HepG2 (cell line): ENCODE data around the gene P4HB. TPM values are rescaled to one million over a fixed set of nuclear protein-coding genes. Genes with fewer than 3 reads are reported as not detected.

Experiments used
- ATM ChIP-seq: fragments of 450-650 bp; IDR thresholded peaks from 2 replicates; pipeline ENCODE4 v1.7.1; 2017; ENCODE audit warnings: mild to moderate bottlenecking, borderline replicate concordance
- ETV6 ChIP-seq: sonication (generic); formaldehyde crosslinking; conservative IDR thresholded peaks from 2 replicates; pipeline ENCODE4 v1.4.0; 2020; ENCODE audit warnings: missing genetic modification reagents
- FOXA3 ChIP-seq: IDR thresholded peaks from 2 replicates; pipeline ENCODE4 v1.6.1; 2016; ENCODE audit warnings: missing genetic modification reagents, missing compliant biosample characterization
- GMEB1 ChIP-seq: sonication (generic); formaldehyde crosslinking; IDR thresholded peaks from 2 replicates; pipeline ENCODE4 v1.5.1; 2020; ENCODE audit warnings: missing genetic modification reagents, mild to moderate bottlenecking, borderline replicate concordance
- KMT2B ChIP-seq: IDR thresholded peaks from 2 replicates; pipeline ENCODE4 v1.6.1; 2016; ENCODE audit warnings: missing genetic modification reagents, missing compliant biosample characterization
- MATR3 ChIP-seq: sonication (generic); formaldehyde crosslinking; IDR thresholded peaks from 2 replicates; pipeline ENCODE4 v1.4.0; 2020; ENCODE audit warnings: missing genetic modification reagents
- MEIS2 ChIP-seq: sonication (generic); formaldehyde crosslinking; IDR thresholded peaks from 2 replicates; pipeline ENCODE4 v1.9.0; 2021; ENCODE audit warnings: mild to moderate bottlenecking, missing genetic modification reagents
- NCOA5 ChIP-seq: sonication (generic); formaldehyde crosslinking; IDR thresholded peaks from 2 replicates; pipeline ENCODE4 v1.4.0; 2020; ENCODE audit warnings: missing genetic modification reagents
- POLR2AphosphoS5 ChIP-seq: IDR thresholded peaks from 2 replicates; pipeline ENCODE4 v1.6.1; 2012; ENCODE audit warnings: low read depth, low read length
- RAD51 ChIP-seq: fragments of 450-650 bp; IDR thresholded peaks from 2 replicates; pipeline ENCODE4 v1.6.1; 2016; ENCODE audit warnings: borderline replicate concordance
- TFAP4 ChIP-seq: sonication (generic); IDR thresholded peaks from 2 replicates; pipeline ENCODE4 v1.6.1; 2016; ENCODE audit warnings: low read depth, borderline replicate concordance
- ZBTB49 ChIP-seq: sonication (generic); formaldehyde crosslinking; IDR thresholded peaks from 2 replicates; pipeline ENCODE4 v1.4.0; 2020; ENCODE audit warnings: missing genetic modification reagents, borderline replicate concordance
- ZNF180 ChIP-seq: sonication (generic); formaldehyde crosslinking; IDR thresholded peaks from 2 replicates; pipeline ENCODE4 v1.4.0; 2020; ENCODE audit warnings: low read depth, missing genetic modification reagents, borderline replicate concordance
- ZNF547 ChIP-seq: sonication (generic); formaldehyde crosslinking; IDR thresholded peaks from 2 replicates; pipeline ENCODE4 v1.5.1; 2020; ENCODE audit warnings: mild to moderate bottlenecking, missing genetic modification reagents
- ZNF550 ChIP-seq: sonication (generic); formaldehyde crosslinking; IDR thresholded peaks from 2 replicates; pipeline ENCODE4 v1.4.0; 2020; ENCODE audit warnings: mild to moderate bottlenecking, missing genetic modification reagents, borderline replicate concordance
- ZNF781 ChIP-seq: sonication (generic); formaldehyde crosslinking; IDR thresholded peaks from 2 replicates; pipeline ENCODE4 v1.5.1; 2020; ENCODE audit warnings: borderline replicate concordance, mild to moderate bottlenecking, missing genetic modification reagents; ENCODE audit errors: not compliant biosample characterization
- ZSCAN29 ChIP-seq: sonication (generic); formaldehyde crosslinking; conservative IDR thresholded peaks from 2 replicates; pipeline ENCODE4 v1.4.0; 2020; ENCODE audit warnings: mild to moderate bottlenecking, missing genetic modification reagents
- polyA plus RNA-seq, 8 experiments: library from polyadenylated mRNA; depleted of rRNA in 3 of 8; stranded (reverse) in 7 of 8; unstranded in 1 of 8; fragments of >200 nt; fragmentation: Illumina TruSeq in 4 of 8; extraction: Trizol in 4 of 8; gene quantifications; 2 replicates each; pipeline versions ENCODE4 v1.2.1 to v1.2.3, GENCODE V29; 2011 to 2016; ENCODE audit warnings: low read depth in 4 of 8, missing spikeins in 1 of 8, mixed read lengths in 1 of 8; ENCODE audit not compliant: insufficient read depth in 1 of 8
- total RNA-seq, 5 experiments: library from RNA; depleted of rRNA; stranded (reverse); fragments of >200 nt; fragmentation: Illumina TruSeq; extraction: Trizol; gene quantifications; 2 replicates each; pipeline ENCODE4 v1.2.3, GENCODE V29; 2016; ENCODE audit warnings: low read depth in 1 of 5
- TF ChIP-seq, protein P1 (sequence below): sonication (generic); formaldehyde crosslinking; IDR thresholded peaks from 2 replicates; pipeline ENCODE4 v1.4.0; 2020; ENCODE audit warnings: missing genetic modification reagents
- TF ChIP-seq, protein P2 (sequence below): sonication (generic); formaldehyde crosslinking; IDR thresholded peaks from 2 replicates; pipeline ENCODE4 v1.5.0; 2020; ENCODE audit warnings: missing genetic modification reagents
- TF ChIP-seq, protein P3 (sequence below): IDR thresholded peaks from 2 replicates; pipeline ENCODE4 v1.6.1; 2016; ENCODE audit warnings: missing compliant biosample characterization, missing genetic modification reagents, borderline replicate concordance

Gene P4HB
- total and polyA plus RNA-seq, 2 of the 13 experiments (the other 11 are each of a cell fraction or from before 2014, with no cell fraction given), result 185 to 782 TPM

DNA sequence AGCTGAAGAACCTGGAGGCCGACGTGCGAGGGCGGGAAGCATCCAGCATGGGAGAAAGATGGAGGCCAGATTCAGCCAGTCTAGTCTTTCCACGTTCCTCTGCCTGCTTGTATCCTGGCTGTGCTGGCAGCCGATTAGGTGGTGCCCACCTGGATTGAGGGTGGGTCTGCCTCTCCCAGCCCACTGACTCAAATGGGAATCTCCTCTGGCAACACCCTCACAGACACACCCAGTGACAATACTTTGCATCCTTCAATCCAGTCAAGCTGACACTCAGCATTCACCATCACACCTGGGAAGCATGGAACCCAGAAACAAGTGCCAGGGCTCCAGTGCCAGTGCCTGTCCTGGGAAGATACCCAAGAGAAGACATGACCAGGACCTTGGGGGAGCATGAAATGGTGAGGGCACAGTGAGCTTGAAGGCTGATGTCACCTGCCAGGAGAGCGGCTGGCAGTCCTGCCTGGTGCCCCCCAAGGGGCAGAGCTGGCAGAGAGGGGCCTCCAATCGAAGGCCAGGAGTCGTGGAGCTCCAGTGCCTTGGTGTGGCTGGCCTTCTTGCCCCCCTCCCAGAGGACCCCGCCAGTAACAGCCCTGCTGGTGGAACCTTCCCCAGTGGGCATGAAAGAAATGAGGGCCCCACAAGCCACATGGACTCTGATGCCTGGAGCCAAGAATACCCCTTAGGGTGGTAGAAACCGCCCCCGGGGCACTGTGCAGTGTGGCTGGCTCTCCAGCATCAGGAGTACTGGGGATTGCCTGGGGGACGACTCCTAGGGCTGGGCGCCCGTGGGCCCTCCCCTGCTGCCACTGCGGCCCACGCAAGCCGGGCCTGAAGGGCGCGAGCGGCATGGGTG, 41.1 kb upstream of the P4HB start (continued):
- TF ChIP-seq, protein P1, sequence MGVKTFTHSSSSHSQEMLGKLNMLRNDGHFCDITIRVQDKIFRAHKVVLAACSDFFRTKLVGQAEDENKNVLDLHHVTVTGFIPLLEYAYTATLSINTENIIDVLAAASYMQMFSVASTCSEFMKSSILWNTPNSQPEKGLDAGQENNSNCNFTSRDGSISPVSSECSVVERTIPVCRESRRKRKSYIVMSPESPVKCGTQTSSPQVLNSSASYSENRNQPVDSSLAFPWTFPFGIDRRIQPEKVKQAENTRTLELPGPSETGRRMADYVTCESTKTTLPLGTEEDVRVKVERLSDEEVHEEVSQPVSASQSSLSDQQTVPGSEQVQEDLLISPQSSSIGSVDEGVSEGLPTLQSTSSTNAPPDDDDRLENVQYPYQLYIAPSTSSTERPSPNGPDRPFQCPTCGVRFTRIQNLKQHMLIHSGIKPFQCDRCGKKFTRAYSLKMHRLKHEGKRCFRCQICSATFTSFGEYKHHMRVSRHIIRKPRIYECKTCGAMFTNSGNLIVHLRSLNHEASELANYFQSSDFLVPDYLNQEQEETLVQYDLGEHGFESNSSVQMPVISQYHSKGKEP, result no peak
- TF ChIP-seq ZBTB49 (no peak), RAD51 (no peak), ETV6 (CRISPR knock-in tag) (no peak), MEIS2 (CRISPR knock-in tag) (no peak), GMEB1 (CRISPR knock-in tag) (no peak), ZNF550 (no peak), FOXA3 (no peak; the same call in 1 of the 2 replicates), ATM (no peak), NCOA5 (CRISPR knock-in tag) (peak; percentile 93; the same call in 1 of the 2 replicates), ZNF547 (CRISPR knock-in tag) (no peak), ZNF781 (CRISPR knock-in tag) (peak; percentile 31), TFAP4 (no peak), MATR3 (CRISPR knock-in tag) (no peak), ZSCAN29 (CRISPR knock-in tag) (no peak), POLR2AphosphoS5 (0 out of 2 replicates have a peak, but pooled peaks have one; percentile 10), ZNF180 (no peak), KMT2B (CRISPR knock-in tag) (no peak)
- TF ChIP-seq, protein P2, sequence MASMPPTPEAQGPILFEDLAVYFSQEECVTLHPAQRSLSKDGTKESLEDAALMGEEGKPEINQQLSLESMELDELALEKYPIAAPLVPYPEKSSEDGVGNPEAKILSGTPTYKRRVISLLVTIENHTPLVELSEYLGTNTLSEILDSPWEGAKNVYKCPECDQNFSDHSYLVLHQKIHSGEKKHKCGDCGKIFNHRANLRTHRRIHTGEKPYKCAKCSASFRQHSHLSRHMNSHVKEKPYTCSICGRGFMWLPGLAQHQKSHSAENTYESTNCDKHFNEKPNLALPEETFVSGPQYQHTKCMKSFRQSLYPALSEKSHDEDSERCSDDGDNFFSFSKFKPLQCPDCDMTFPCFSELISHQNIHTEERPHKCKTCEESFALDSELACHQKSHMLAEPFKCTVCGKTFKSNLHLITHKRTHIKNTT, result no peak
- TF ChIP-seq, protein P3, sequence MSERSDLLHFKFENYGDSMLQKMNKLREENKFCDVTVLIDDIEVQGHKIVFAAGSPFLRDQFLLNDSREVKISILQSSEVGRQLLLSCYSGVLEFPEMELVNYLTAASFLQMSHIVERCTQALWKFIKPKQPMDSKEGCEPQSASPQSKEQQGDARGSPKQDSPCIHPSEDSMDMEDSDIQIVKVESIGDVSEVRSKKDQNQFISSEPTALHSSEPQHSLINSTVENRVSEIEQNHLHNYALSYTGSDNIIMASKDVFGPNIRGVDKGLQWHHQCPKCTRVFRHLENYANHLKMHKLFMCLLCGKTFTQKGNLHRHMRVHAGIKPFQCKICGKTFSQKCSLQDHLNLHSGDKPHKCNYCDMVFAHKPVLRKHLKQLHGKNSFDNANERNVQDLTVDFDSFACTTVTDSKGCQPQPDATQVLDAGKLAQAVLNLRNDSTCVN (CRISPR knock-in tag), result 0 out of 2 replicates have a peak, but pooled peaks have one; percentile 9
